Gastroesophageal sphincter (tissue), 4 donors: Measurements from ENCODE around the gene PABPN1. TPM values are rescaled to one million over a fixed set of nuclear protein-coding genes. Genes with fewer than 3 reads are reported as not detected.

Source experiments
- ATAC-seq: fragments of 150-250 bp; one replicate; pipeline ENCODE4 v1.9.1; 2016; ENCODE audit warnings: mild to moderate bottlenecking, moderate library complexity
- H3K27ac ChIP-seq, 4 donors: fragments of 200-600 bp; sonication (generic) in 3 of 4; 1 replicate in 3 of 4; 2 replicates in 1 of 4; pipeline ENCODE4 v1.5.1; 2016 to 2019
- H3K27me3 ChIP-seq: fragments of 200-600 bp; sonication (generic); one replicate; pipeline ENCODE4 v1.5.1; 2019
- H3K36me3 ChIP-seq, 2 donors: fragments of 200-600 bp; sonication (generic); one replicate each; pipeline ENCODE4 v1.5.1; 2019; ENCODE audit warnings: control low read depth in 1 of 2
- H3K4me1 ChIP-seq, 3 donors: fragments of 200-600 bp; sonication (generic); 1 replicate in 2 of 3; 2 replicates in 1 of 3; pipeline ENCODE4 v1.5.1; 2016 to 2019; ENCODE audit warnings: control low read depth in 2 of 3
- H3K4me3 ChIP-seq, 2 donors: fragments of 200-600 bp; sonication (generic); one replicate each; pipeline ENCODE4 v1.5.1; 2019; ENCODE audit warnings: mild to moderate bottlenecking in 1 of 2, moderate library complexity in 1 of 2
- H3K9me3 ChIP-seq, 3 donors: fragments of 200-600 bp; sonication (generic); one replicate each; pipeline ENCODE4 v1.5.1; 2017 to 2019; ENCODE audit warnings: control low read depth in 2 of 3
- EP300 ChIP-seq: sonication (generic); formaldehyde crosslinking; IDR thresholded peaks from one replicate; pipeline ENCODE4 v1.6.1; 2017; ENCODE audit warnings: antibody characterized with exemption, mild to moderate bottlenecking
- POLR2A ChIP-seq, 2 donors: fragments of 450-650 bp; IDR thresholded peaks; one replicate each; pipeline ENCODE4 v1.6.1; 2017; ENCODE audit warnings: antibody characterized with exemption in 2 of 2, mild to moderate bottlenecking in 2 of 2, moderate library complexity in 1 of 2
- POLR2AphosphoS5 ChIP-seq: sonication (generic); formaldehyde crosslinking; IDR thresholded peaks from one replicate; pipeline ENCODE4 v1.6.1; 2017; ENCODE audit warnings: antibody characterized with exemption
- WGBS, 2 donors: methylation state at CpG; one replicate each; pipeline ENCODE4 v1.1.5; 2018; ENCODE audit warnings: low coverage in 1 of 2; 5-methylcytosine and 5-hydroxymethylcytosine counted together
- total RNA-seq, 4 donors: library from RNA; depleted of rRNA; stranded (reverse); fragments of >200 nt; gene quantifications; one replicate each; pipeline ENCODE4 v1.1.0, GENCODE V29; 2016
- TF ChIP-seq, protein P1 (sequence below), 4 experiments: fragments of 200-600 bp in 2 of 4; fragments of 450-650 bp in 2 of 4; sonication (generic) in 1 of 4; IDR thresholded peaks; one replicate each; pipeline ENCODE4 v1.5.1; 2017 to 2019; ENCODE audit warnings: antibody characterized with exemption in 4 of 4, mild to moderate bottlenecking in 2 of 4, moderate library complexity in 2 of 4

Gene PABPN1
- total RNA-seq, 4 donors from 2014 or later: 56.3 to 59.8 (median 57.5) TPM

DNA sequence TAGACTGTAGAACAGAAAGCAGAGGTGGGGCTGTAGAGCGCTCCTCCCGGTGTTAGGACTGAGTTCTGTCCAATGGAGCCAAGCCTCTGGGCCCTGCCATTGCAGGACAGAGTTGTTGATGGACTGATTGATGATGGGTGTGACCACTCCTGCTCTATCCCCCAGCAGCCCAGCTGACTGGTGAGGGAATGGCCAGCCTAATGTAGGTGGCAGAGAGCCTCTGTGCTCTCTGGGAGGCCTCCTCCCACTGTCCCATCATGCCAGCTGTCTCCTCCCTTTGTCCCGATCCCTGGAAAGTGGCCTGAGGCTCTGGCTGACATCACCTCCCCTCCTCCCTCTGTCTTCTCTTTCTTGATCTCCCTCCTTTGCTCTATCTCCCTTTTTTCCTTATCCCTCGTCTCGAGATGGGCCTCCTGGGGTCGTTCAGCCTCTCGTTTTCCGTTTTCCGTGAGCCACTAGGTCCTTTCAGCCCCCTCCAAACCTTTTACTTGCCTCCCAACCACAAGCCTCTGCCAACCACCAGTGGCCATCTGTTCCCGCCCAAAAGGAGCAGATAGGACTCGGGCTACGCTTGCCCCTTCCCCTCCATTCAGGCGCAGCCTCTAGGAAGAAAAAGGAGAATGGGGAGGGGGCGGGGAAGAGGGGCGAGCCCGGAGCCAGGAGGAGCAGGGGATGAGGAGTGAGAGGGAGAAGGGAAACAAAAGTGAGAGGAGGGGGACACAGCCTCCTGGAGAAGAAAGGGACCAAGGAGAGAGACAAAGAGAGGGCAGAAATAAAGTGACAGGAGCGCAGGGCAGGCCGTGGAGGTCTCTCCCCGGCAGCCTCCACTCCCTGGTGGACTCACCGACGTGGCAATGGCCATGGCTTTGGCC, 43.1 kb downstream of the PABPN1 start:
- Histone ChIP-seq H3K4me1 (peaks cover 0 to 79% (median 16%) of the 10 kb centered on the region in 3 donors), H3K4me3 (peak overlapping the region; percentile 51 to 70), H3K9me3 (no peaks in the 10 kb centered on the region), H3K36me3 (peaks cover 0 to 11% of the 10 kb centered on the region in 2 donors), H3K27ac (peak overlapping the region; percentile 93 to 97 (median 94)), H3K27me3 (peaks cover 5% of the 10 kb centered on the region)
- TF ChIP-seq POLR2AphosphoS5: no peak
- TF ChIP-seq EP300: no peak
- TF ChIP-seq POLR2A (IDR thresholded peaks at IDR 0.05): peak; percentile 16
- ATAC-seq: peak; percentile 12
- whole genome bisulfite sequencing, 2 donors: 4 to 26% methylated on average over 3 to 12 of the region's 21 CpGs

DNA sequence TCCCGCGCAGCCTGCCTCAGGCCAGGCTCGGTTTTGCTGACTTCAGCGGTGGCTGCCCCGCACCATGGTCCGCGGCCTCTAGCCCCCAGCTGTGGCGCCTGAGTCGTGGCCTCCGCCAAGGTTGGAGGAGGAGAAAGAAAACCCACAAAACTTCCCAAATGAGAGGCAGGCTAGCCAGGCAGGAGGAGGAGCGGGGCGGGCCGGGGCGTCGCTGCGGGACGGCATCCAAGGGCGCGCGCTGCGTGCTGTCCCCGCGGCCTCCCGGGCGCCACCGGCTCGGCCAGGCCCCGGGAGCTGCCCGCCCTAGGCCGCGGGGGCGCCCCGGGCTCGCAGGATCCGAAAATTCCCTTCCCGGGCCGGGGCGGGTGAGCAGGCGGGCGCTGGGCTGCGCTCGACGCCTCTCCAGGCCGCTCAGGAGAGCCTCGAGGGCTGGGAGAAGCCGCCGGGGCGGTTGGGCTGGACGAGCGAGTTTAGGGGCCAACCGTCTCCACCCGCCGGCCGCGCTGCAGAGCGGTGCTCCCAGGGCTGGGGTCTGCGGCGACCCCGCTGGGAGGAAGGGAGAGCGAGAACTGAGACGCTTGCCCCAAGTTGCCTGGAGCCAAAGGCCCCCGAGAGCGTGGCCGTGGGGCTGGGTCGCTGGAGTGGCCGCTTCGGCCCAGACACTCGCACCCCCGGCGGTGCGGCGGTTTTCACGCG, 43.9 kb downstream of the PABPN1 start, which contains the start of gene EFS:
Gene EFS (minus strand): TSS at position 137 of the 696 bp plus-strand sequence. CDS start 147 bp downstream, outside the sequence.
- ATAC-seq: peak; percentile 70
- Histone ChIP-seq H3K36me3 (peaks cover 0 to 4% of the 10 kb centered on the region in 2 donors), H3K27ac (peak within 1 kb of the TSS; percentile 93 to 97 (median 94)), H3K9me3 (no peaks in the 10 kb centered on the region), H3K4me1 (peaks cover 0 to 71% (median 16%) of the 10 kb centered on the region in 3 donors), H3K27me3 (peaks cover 5% of the 10 kb centered on the region), H3K4me3 (peak within 1 kb of the TSS; percentile 51 to 70)
- TF ChIP-seq EP300 (no peak), POLR2AphosphoS5 (no peak), POLR2A (IDR thresholded peaks at IDR 0.05) (peak; percentile 26 to 38)
- TF ChIP-seq, protein P1, sequence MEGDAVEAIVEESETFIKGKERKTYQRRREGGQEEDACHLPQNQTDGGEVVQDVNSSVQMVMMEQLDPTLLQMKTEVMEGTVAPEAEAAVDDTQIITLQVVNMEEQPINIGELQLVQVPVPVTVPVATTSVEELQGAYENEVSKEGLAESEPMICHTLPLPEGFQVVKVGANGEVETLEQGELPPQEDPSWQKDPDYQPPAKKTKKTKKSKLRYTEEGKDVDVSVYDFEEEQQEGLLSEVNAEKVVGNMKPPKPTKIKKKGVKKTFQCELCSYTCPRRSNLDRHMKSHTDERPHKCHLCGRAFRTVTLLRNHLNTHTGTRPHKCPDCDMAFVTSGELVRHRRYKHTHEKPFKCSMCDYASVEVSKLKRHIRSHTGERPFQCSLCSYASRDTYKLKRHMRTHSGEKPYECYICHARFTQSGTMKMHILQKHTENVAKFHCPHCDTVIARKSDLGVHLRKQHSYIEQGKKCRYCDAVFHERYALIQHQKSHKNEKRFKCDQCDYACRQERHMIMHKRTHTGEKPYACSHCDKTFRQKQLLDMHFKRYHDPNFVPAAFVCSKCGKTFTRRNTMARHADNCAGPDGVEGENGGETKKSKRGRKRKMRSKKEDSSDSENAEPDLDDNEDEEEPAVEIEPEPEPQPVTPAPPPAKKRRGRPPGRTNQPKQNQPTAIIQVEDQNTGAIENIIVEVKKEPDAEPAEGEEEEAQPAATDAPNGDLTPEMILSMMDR (IDR thresholded peaks at IDR 0.05): no peak
- WGBS, 2 donors: 0% methylated on average over 1 of the region's 74 CpGs; no CpG with 5 or more reads in 1 of the 2 donors

DNA sequence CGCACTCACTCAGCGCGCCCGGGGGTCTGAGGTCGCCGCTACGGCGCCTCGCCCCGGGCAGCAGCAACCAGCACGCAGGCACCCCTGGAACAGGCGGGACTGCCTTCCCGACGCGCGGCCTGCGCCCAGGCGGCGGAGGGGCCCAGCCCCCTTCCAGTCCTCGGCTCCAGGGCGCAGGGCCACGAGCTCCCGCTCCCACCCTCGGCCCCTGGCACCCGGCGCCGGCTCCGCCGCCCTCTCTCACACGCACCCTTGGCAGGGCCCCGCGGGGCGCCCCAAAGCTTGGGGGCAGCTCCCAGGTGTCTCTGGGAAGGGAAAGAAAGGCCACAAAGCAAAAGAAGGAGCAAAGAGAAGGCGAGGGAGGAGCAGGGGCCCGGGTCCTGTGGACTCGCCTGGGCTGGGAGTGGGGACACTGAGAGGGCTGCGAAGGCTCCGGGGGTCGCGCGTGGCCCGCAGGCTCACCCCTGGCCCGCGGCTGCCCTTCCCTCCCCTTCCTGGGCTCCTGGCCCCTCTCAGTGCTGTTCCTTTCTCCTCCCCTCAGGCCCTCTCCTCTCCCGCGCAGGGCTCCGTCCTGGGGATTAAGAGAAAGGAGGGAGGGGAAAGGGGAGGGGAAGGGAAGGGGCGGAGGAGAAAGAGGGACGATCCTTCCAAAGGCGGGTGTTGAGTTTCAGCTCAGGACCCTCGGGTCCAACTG, 44.6 kb downstream of the PABPN1 start:
- 0% methylated on average over 8 of the region's 51 CpGs; no CpG with 5 or more reads in 1 of the 2 donors for WGBS, 2 donors
- H3K4me1 ChIP-seq: peaks cover 0 to 64% (median 16%) of the 10 kb centered on the region in 3 donors
- TF ChIP-seq POLR2AphosphoS5: peak; percentile 81
- TF ChIP-seq, protein P1 (IDR thresholded peaks at IDR 0.05): no peak
- peak; percentile 62 to 65 for TF ChIP-seq POLR2A (IDR thresholded peaks at IDR 0.05)
- peak; percentile 78 for ATAC-seq
- H3K27ac ChIP-seq: peak overlapping the region; percentile 93 to 97 (median 94)
- no peaks in the 10 kb centered on the region for H3K9me3 ChIP-seq
- H3K36me3 ChIP-seq: no peaks in the 10 kb centered on the region
- H3K27me3 ChIP-seq: peaks cover 5% of the 10 kb centered on the region
- peak overlapping the region; percentile 51 to 70 for H3K4me3 ChIP-seq

DNA sequence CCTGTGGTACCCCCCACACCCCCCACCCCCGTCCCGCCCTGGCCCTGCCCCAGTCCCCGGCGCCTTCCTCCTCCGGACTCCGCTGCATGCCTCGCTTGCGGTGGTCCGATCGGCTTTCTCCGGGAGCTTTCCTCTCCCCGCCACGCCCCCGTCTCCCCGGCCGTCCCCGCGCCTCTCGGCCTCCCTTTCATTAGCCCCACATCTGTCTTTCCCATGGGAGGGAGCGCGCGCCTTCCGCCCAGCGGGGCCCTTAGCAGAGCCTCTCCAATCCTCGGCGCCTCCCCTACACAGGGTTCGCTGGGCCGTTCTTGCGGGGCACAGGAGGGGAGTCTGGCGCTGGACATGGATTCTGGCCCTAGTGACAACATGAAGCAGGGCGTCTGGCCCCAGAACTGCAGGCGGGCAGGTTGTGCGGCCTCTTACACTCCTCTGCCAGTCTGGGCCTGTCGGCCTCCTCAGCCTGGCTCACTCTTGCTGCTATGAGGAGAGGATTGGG, 45.2 kb downstream of the PABPN1 start:
- TF ChIP-seq, protein P1 (IDR thresholded peaks at IDR 0.05): no peak
- TF ChIP-seq POLR2A (IDR thresholded peaks at IDR 0.05) (no peak), EP300 (no peak), POLR2AphosphoS5 (no peak)
- H3K9me3 ChIP-seq: no peaks in the 10 kb centered on the region
- no peaks in the 10 kb centered on the region for H3K36me3 ChIP-seq
- peaks cover 5% of the 10 kb centered on the region for H3K27me3 ChIP-seq
- H3K4me3 ChIP-seq: peak overlapping the region; percentile 51 to 70
- ATAC-seq: peak; percentile 65
- no CpG with 5 or more reads among the region's 34 CpGs for WGBS, 2 donors
- peak overlapping the region; percentile 93 to 97 (median 94) for H3K27ac ChIP-seq
- peaks cover 0 to 58% (median 16%) of the 10 kb centered on the region in 3 donors for H3K4me1 ChIP-seq
